Activated CD4-positive, alpha-beta T cell treated with anti-CD3 and anti-CD28 coated beads, Interleukin-2, amount 10 ng/mL, durations not matched to agents 24 days and 14 days (primary cell): ENCODE data around the gene BTG1. TPM values are rescaled to one million over a fixed set of nuclear protein-coding genes. Genes with fewer than 3 reads are reported as not detected.
"Not testable (repeated sequence)": the region's sequence is repeated elsewhere in the genome, so short reads cannot be mapped to it uniquely, and the experiment has no call there.

ENCODE experiments used
- DNase-seq: peaks from one replicate; pipeline ENCODE4 v3.0.0; 2022
- H3K27ac Mint-ChIP-seq: one replicate; pipeline ENCODE4 v1.8.0; 2022; ENCODE audit warnings: mild to moderate bottlenecking, mixed read lengths
- H3K27me3 Mint-ChIP-seq: one replicate; pipeline ENCODE4 v1.8.0; 2022; ENCODE audit warnings: mixed read lengths
- H3K36me3 Mint-ChIP-seq: one replicate; pipeline ENCODE4 v1.8.0; 2022; ENCODE audit warnings: low read depth, mild to moderate bottlenecking, mixed read lengths
- H3K4me1 Mint-ChIP-seq: one replicate; pipeline ENCODE4 v1.8.0; 2021; ENCODE audit warnings: mixed read lengths
- H3K4me3 Mint-ChIP-seq: one replicate; pipeline ENCODE4 v1.8.0; 2022; ENCODE audit warnings: mild to moderate bottlenecking, moderate library complexity, mixed read lengths
- H3K9me3 Mint-ChIP-seq: one replicate; pipeline ENCODE4 v1.8.0; 2021; ENCODE audit warnings: mixed read lengths
- intact Hi-C: fragments of 100-400 bp; cut with micrococcal nuclease; formaldehyde crosslinking; loops from one replicate; pipeline ENCODE4 v1.15.1; 2023
- total RNA-seq: library from RNA; stranded (reverse); gene quantifications from 2 replicates; pipeline ENCODE4 v1.2.3, GENCODE V29; 2022

BTG1 gene
- total RNA-seq, 1 donor from 2014 or later = 84.2 TPM

DNA sequence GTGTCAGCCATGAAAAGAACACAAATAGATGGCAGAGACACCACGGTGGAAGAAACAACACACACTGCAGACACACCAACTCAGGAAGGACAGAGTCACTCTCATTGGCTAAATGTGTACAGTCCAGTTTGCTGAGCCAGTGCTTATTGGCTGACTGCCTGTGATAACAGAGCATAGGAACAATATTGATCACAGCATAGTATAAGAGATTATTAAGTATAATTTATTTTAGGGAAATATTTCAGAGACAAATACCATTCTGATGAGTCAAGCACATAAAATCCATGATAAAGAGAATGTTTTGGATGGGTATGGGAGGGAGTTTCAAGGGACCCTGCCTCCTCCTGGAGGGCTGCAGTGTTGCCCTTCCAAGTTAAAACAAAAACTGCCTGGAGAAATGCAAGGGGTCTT is 50.9 kb downstream of the BTG1 start:
- peaks cover 9% of the 10 kb centered on the region for H3K36me3 Mint-ChIP-seq
- no peak for DNase-seq
- peaks cover 5% of the 10 kb centered on the region for H3K9me3 Mint-ChIP-seq
- H3K27ac Mint-ChIP-seq = no peak overlapping the region
- H3K27me3 Mint-ChIP-seq = no peaks in the 10 kb centered on the region
- H3K4me3 Mint-ChIP-seq = no peak overlapping the region
- H3K4me1 Mint-ChIP-seq = peaks cover 11% of the 10 kb centered on the region
- intact Hi-C loops = no loop called here

DNA sequence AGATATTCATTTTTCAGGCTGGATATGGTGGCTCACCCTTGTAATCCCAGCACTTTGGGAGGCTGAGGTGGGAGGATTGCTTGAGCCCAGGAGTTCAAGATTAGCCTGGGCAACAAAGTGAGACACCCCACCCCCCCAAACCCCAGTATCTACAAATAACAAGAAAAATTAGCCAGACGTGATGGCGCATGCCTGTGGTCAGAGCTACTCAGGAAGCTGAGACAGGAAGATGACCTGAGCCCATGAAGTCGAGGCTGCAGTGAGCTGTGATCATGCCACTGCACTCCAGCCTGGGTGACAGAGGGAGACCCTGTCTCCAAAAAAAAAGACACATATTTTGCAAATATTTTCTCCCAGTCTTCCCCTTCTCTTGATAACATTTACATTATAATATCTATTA is 51.3 kb downstream of the BTG1 start:
- H3K4me1 Mint-ChIP-seq = peaks cover 14% of the 10 kb centered on the region
- H3K4me3 Mint-ChIP-seq, H3K27me3 Mint-ChIP-seq, DNase-seq, intact Hi-C loops, H3K27ac Mint-ChIP-seq, H3K9me3 Mint-ChIP-seq, H3K36me3 Mint-ChIP-seq: not testable (repeated sequence)
